Caco-2 (cell line): ENCODE measurements around the gene SLC16A8. TPM values are rescaled to one million over a fixed set of nuclear protein-coding genes. Genes with fewer than 3 reads are reported as not detected.

ENCODE experiments used
- BruUV-seq: library from RNA; stranded (reverse); fragments of 400-500 nt; replicated peaks from 2 replicates; lab custom pipeline; 2021; lab: Mats Ljungman, UMichigan
- CTCF ChIA-PET: fragments of 300-600 bp; sonication (Branson Sonifier 250); formaldehyde crosslinking; loops from one replicate; lab custom pipeline; 2022; ENCODE audit warnings: antibody characterized with exemption; lab: Charles Lee
- POLR2A ChIA-PET: fragments of 300-600 bp; sonication (Branson Sonifier 250); formaldehyde crosslinking; loops from one replicate; lab custom pipeline; 2022; ENCODE audit warnings: antibody characterized with exemption; lab: Charles Lee
- DNase-seq, 2 experiments: peaks; one replicate each; pipeline versions ENCODE4 v3.0.0 to v3.0.0-alpha.2; 2020 to 2022
- H3K27me3 ChIP-seq: replicated peaks from 2 replicates; pipeline ENCODE4 v1.6.0; 2011; ENCODE audit warnings: low read length; ENCODE audit not compliant: control insufficient read depth, insufficient read depth
- H3K36me3 ChIP-seq: 2 replicates; pipeline ENCODE4 v1.5.1; 2011; ENCODE audit warnings: low read length; ENCODE audit not compliant: control insufficient read depth, insufficient read depth
- H3K4me1 ChIP-seq: fragments of 250-450 bp; sonication (Bioruptor Pico); 2 replicates; pipeline ENCODE4 v1.5.1; 2020; ENCODE audit warnings: mild to moderate bottlenecking
- H3K4me3 ChIP-seq: 2 replicates; pipeline ENCODE4 v1.5.1; 2011; ENCODE audit warnings: low read depth, mild to moderate bottlenecking, control low read depth, low read length
- H3K9me3 ChIP-seq: fragments of 250-450 bp; sonication (Bioruptor Pico); 2 replicates; pipeline ENCODE4 v1.5.1; 2020; ENCODE audit warnings: mild to moderate bottlenecking, moderate library complexity
- H3K27ac Mint-ChIP-seq: one replicate; pipeline ENCODE4 v1.8.0; 2022; ENCODE audit warnings: mixed read lengths; ENCODE audit not compliant: unreplicated experiment
- H3K27me3 Mint-ChIP-seq: one replicate; pipeline ENCODE4 v1.8.0; 2022; ENCODE audit warnings: mixed read lengths; ENCODE audit not compliant: insufficient read depth, unreplicated experiment
- H3K36me3 Mint-ChIP-seq: one replicate; pipeline ENCODE4 v1.8.0; 2022; ENCODE audit warnings: mild to moderate bottlenecking, mixed read lengths; ENCODE audit not compliant: insufficient read depth, unreplicated experiment
- H3K4me1 Mint-ChIP-seq: one replicate; pipeline ENCODE4 v1.8.0; 2022; ENCODE audit warnings: low read depth, mixed read lengths; ENCODE audit not compliant: unreplicated experiment
- H3K4me3 Mint-ChIP-seq: one replicate; pipeline ENCODE4 v1.8.0; 2022; ENCODE audit warnings: mild to moderate bottlenecking, moderate library complexity, mixed read lengths; ENCODE audit not compliant: unreplicated experiment
- H3K9me3 Mint-ChIP-seq: one replicate; pipeline ENCODE4 v1.8.0; 2022; ENCODE audit warnings: mixed read lengths; ENCODE audit not compliant: unreplicated experiment
- CTCF ChIP-seq, 2 experiments: fragments of 200-600 bp in 1 of 2; IDR thresholded peaks; 1 replicate in 1 of 2; 2 replicates in 1 of 2; pipeline versions ENCODE4 v1.5.1 to v1.8.0; 2011 to 2022; ENCODE audit warnings: antibody characterized with exemption in 1 of 2, control low read depth in 1 of 2, inconsistent platforms in 1 of 2, low read depth in 1 of 2, low read length in 1 of 2, mild to moderate bottlenecking in 1 of 2, moderate library complexity in 1 of 2; ENCODE audit not compliant: insufficient read depth in 1 of 2, severe bottlenecking in 1 of 2, unreplicated experiment in 1 of 2
- intact Hi-C: fragments of 100-400 bp; cut with micrococcal nuclease; formaldehyde crosslinking; loops from one replicate; pipeline ENCODE4 v1.10.0; 2022; ENCODE audit not compliant: unreplicated experiment
- total RNA-seq: library from RNA; stranded (reverse); gene quantifications from 2 replicates; pipeline ENCODE4 v1.2.3, GENCODE V29; 2022

SLC16A8 gene
- total RNA-seq, 1 experiment from 2014 or later: not detected

DNA sequence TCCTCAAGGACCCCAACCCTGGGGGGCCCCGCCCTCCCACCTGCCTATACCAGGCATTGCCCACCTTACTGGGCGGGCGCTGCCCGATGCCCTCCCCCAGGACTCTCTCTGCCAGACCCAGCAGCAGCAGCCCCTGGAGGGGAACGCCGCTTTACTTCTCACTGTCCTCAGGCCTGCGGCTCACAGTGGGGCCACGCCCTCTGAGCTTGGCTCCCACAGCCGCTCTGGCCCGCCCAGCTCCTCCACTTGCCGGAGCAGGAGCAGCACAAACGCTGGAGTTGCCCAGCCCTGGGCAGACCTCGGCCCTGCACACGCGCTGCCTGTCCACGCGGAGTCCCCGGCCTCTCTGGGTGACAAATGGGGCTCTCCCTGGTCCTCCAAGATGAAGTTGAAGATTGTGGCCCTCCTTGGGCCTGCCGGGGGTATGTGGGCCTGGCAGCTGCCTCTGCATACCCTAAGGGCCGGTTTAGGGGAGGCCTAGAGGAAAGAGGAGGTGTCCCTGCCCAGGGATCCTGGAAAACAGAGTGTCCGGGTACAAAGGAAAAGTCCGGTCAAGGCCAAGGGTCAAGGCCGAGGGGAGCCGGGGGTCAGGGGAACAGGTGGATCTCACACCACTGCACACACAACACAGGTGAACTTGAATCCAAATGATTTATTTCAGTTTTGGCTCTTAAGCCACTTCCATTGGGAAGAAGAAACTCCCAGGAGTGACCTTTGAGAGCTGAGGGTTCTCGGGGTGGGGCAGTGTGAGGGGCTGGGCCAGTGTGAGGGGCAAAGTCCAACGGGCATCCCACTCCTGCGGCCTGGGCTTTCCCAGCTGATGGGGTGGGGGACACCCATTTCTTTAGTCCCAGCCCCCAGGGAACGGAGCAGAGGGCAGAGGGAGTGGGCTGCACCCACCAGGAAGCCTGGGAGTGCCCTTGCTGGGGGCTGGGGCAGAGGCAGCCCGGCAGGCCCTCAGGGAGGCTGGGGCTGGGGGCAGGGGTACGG is 27.2 kb upstream of the SLC16A8 start:
- Histone ChIP-seq H3K4me1 (peaks cover 37% of the 10 kb centered on the region), H3K27me3 (no peaks in the 10 kb centered on the region), H3K36me3 (peaks cover 2% of the 10 kb centered on the region; the same call in 1 of the 2 replicates), H3K4me3 (peak overlapping the region; percentile 42), H3K9me3 (no peaks in the 10 kb centered on the region)
- H3K36me3 Mint-ChIP-seq: peaks cover 33% of the 10 kb centered on the region
- H3K27ac Mint-ChIP-seq: peak overlapping the region; percentile 85
- H3K27me3 Mint-ChIP-seq: peaks cover 3% of the 10 kb centered on the region
- DNase-seq: peak; percentile 51 to 65
- no TSS peak for BruUV-seq
- CTCF ChIA-PET: interaction anchor here (0.6 to 2.0 kb wide), 2 partner anchors 34 to 59 kb away, joined by 9 read pairs; no protein-coding TSS in a partner anchor
- peaks cover 9% of the 10 kb centered on the region for H3K9me3 Mint-ChIP-seq
- peak overlapping the region; percentile 61 for H3K4me3 Mint-ChIP-seq
- POLR2A ChIA-PET: interaction anchor here (0.5 kb wide), 1 partner anchor 146 kb away, joined by 9 read pairs; no protein-coding TSS in a partner anchor
- H3K4me1 Mint-ChIP-seq: peaks cover 22% of the 10 kb centered on the region
- intact Hi-C loops: loop anchor here (10.0 kb wide), 2 partner anchors 74 to 104 kb away; partner anchors contain the start of gene PLA2G6
- TF ChIP-seq CTCF (IDR thresholded peaks at IDR 0.05; ENCODE audit: insufficient read depth in 1 of 2, low read depth in 1 of 2, low read length in 1 of 2, severe bottlenecking in 1 of 2, unreplicated experiment in 1 of 2): no peak

DNA sequence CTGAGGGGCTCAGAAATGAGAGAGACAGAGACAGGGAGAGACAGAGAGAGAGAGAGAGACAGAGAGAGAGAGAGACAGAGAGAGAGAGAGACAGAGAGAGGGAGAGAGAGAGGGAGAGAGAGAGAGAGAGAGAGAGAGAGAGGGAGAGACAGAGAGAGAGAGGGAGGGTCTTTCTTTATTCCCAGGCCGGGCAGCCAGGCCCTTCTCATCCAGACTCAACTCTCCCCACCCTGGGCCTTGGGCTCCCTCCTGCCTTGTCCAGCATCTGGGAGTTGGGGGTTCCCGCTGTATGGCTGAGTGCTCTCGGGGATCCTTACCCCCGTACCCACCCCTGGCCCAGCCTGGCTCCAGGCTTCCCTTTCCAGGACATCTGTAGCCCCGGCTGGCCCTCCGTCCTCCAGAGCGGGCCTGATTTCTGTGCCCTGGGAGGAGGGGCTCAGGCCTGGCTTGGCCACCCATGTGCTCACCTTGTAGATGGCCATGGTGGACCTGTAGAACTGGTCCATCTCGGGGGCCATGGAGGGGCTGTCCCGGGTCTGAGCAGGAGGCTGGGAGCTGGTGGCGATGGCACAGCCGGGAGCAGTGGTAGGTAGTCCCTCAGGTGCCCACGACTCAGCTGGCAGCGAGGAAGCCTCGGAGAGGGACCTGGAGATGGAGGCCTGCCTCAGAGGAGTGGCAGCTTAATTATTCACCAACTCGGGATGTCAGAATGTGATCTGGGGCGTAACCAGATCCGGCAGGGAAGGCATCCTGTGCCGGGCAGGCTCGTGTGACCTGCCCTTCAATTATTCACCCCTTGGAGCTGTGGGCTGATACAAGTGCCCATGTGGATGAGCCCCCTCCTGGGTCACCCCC is 26.3 kb upstream of the SLC16A8 start, which contains the start of gene BAIAP2L2:
BAIAP2L2 (minus strand) TSS at position 677 of the 855 bp plus-strand sequence; CDS start at position 518, 159 bp downstream.
- no peaks in the 10 kb centered on the region for H3K9me3 ChIP-seq
- TF ChIP-seq CTCF (IDR thresholded peaks at IDR 0.05; ENCODE audit: insufficient read depth in 1 of 2, low read depth in 1 of 2, low read length in 1 of 2, severe bottlenecking in 1 of 2, unreplicated experiment in 1 of 2): no peak
- Mint-ChIP-seq H3K4me1 (peaks cover 22% of the 10 kb centered on the region), H3K27ac (peak within 1 kb of the TSS; percentile 85), H3K27me3 (peaks cover 3% of the 10 kb centered on the region), H3K9me3 (peaks cover 9% of the 10 kb centered on the region), H3K36me3 (peaks cover 33% of the 10 kb centered on the region), H3K4me3 (peak within 1 kb of the TSS; percentile 61)
- H3K4me1 ChIP-seq: peaks cover 37% of the 10 kb centered on the region
- peak within 1 kb of the TSS; percentile 42 for H3K4me3 ChIP-seq
- POLR2A ChIA-PET: no interaction called here
- CTCF ChIA-PET: interaction anchor here (0.6 to 2.0 kb wide), 2 partner anchors 58 to 1303 kb away, joined by 3 to 9 read pairs; no protein-coding TSS in a partner anchor
- BruUV-seq: no TSS peak
- peaks cover 2% of the 10 kb centered on the region; the same call in 1 of the 2 replicates for H3K36me3 ChIP-seq
- no peaks in the 10 kb centered on the region for H3K27me3 ChIP-seq
- intact Hi-C loops: loop anchor here (10.0 kb wide), 2 partner anchors 75 to 105 kb away; partner anchors contain the start of gene PLA2G6
- peak; percentile 61 to 73 for DNase-seq
